Hindlimb muscle (tissue), 1 donor: ENCODE data around the gene ASB4. TPM values are rescaled to one million over a fixed set of nuclear protein-coding genes. Genes with fewer than 3 reads are reported as not detected.
"Not testable (repeated sequence)": the region's sequence is repeated elsewhere in the genome, so short reads cannot be mapped to it uniquely, and the experiment has no call there.

Experiments
- DNase-seq: peaks from one replicate; pipeline ENCODE4 v3.0.0-alpha.2; 2013
- polyA plus RNA-seq: library from polyadenylated mRNA; unstranded; fragments of 120-200 nt; gene quantifications from one replicate; pipeline ENCODE4 v1.2.1, GENCODE V29; 2013; ENCODE audit not compliant: insufficient read length

Gene ASB4
- polyA plus RNA-seq, 1 donor: 35.7 TPM

DNA sequence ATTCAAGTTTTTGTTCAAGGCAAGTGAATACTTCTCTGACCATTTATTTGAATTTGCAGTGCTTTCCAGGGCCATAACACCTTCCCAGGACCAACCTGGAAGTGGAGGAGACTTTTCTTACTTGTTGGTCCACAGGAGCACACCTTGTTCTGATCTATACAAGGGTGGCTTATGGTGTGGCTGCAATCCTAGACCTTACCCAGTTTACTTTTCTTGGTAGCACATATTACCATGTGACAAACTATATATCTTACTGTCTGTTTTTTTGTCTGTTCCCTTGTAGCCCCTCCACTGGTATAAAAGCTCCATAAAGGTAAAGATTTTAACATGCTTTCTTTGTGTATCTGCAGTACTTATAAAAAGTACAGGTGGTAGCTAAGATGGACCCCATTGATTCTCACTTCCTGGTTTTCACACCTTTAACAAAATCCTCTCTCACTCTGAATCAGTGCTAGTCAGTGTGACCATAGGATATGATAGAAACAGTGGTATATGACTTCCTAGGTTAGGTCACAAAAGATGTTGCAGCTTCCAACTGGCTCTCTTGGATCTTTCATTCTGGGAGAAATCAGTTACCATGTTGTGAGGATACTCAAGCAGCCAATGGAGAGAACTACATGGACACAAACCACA, 5.6 kb upstream of the ASB4 start:
- no peak for DNase-seq

- no peak for DNase-seq
Measured at GRCh38 chr7:95481271-95482165, 4.2 kb upstream of the ASB4 start.

- no peak for DNase-seq
Measured at GRCh38 chr7:95482424-95482823, 3.3 kb upstream of the ASB4 start.

DNA sequence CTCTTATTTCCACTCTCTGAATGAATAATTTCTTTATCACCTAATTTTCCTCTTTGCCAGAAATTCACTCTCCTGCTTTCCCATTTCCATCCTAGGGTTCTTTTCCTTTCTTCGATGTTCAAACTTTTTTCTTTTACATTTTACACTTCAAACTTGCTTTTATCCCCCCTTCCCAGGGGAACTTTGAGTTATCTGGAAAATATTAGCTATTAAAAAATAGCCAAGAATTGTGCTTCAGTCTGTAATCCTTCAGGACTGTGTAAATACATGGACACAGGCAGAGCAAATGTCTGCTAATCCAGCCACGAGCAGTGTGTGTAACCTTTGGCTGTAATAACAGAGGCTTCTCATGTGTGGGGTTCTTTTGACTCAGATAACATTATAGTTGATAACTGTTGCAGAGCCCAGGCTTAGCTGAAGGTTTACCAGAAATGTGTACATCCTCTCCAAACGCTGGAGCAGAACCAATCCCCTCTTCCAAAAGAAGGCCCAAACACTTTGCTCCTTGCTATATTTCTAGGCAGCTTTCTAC, 4.6 kb downstream of the ASB4 start:
- DNase-seq: no peak

GRCh38 chr7:95491201-95491600, 5.5 kb downstream of the ASB4 start:
- DNase-seq: no peak

- DNase-seq: no peak
Measured at GRCh38 chr7:95491634-95492314, 6.0 kb downstream of the ASB4 start.

- DNase-seq: no peak
Measured at GRCh38 chr7:95493247-95493646, 7.5 kb downstream of the ASB4 start.

- DNase-seq: no peak
Measured at GRCh38 chr7:95493844-95494243, 8.1 kb downstream of the ASB4 start.

DNA sequence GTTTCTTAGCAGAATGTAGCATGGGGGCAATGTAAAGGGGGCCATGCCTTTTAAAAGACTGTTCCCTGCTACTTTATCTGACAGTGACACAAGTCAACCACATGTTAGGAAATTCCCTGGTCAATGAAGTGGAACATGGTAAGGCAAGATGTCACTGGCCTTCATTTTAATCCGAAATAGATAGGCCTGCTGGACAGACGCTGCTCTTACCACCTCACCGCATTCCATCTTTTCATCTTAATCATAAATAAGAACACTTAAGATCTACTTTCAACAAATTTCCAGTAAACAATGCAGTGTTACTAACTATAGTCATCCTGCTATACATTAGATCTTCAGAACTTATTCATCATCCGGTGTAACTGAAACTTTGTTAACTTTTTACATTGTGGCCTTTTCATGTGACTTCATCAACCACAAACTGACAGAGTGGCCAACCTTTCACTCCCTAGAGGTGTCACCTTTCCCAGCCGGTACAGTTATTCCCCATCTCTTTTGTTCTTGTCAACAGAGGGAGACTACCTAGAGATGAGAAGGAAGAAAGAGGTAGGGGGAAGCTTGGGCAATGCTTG, 15.6 kb downstream of the ASB4 start:
- DNase-seq: no peak

GRCh38 chr7:95502403-95502802, 16.7 kb downstream of the ASB4 start:
- DNase-seq: no peak

GRCh38 chr7:95503271-95504131, 17.8 kb downstream of the ASB4 start:
- no peak for DNase-seq

- not testable (repeated sequence) for DNase-seq
Measured at GRCh38 chr7:95504132-95504588, 18.4 kb downstream of the ASB4 start.

DNA sequence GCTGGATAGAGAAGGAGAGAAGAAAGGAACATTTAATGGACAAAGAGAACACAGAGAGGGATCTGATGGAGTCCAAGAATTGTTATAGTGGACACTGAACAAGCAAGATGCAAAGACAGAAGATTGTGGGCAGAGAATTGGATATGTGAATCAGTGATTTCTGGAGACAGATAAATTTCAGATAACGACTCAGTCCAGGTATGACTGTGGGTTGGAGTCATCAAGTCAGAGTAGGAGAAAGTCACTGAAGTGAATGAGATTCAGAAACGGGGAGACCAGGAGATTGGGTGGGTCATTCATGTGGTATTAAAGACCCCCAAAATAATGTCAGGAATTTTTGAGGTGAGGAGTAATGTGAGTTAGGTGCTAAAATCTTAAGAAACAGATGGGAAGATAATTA, 23.0 kb downstream of the ASB4 start:
- no peak for DNase-seq

GRCh38 chr7:95509199-95509598, 23.5 kb downstream of the ASB4 start:
- no peak for DNase-seq

- DNase-seq: peak; percentile 69
Measured at GRCh38 chr7:95511716-95512260, 26.0 kb downstream of the ASB4 start.

DNA sequence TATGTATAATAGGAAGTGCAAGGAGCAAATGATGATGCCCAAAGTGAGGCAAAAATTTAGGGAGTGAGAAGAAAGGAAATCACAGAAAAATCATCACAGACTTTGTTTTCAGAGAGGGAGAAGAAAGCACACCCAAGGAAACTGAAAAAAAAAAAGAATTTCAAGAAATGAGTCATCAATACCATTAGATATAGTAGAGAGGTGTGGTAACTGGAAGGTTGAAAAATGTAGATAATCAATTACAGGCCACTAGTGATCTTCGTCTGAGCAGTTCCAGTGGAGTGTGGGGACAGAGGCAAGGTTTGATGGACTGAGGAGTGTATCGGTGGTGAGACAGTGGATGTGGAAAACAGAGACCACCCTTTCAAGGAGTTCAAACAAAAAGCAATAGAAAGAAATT, 31.7 kb downstream of the ASB4 start:
- DNase-seq: no peak

GRCh38 chr7:95517870-95518269, 32.1 kb downstream of the ASB4 start:
- DNase-seq: no peak

DNA sequence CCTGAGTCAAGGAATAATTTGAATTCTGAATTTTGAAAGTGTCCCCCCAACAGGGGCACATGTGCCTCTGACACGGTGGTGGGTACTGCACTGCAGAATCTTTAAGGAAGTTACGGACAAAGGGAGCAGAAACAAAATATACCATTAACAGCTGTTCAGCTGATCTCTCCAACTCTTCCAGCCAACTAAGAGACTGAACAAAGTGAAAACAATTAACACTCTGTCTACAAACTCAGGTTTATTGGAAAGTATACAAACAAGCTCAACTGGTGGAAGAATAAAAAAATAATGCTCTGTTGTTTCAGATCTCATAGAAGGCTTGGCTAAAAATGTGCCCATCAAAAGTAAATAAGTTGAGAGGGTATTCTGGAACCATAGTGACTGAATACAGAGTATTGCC, 34.4 kb downstream of the ASB4 start:
- no peak for DNase-seq

DNA sequence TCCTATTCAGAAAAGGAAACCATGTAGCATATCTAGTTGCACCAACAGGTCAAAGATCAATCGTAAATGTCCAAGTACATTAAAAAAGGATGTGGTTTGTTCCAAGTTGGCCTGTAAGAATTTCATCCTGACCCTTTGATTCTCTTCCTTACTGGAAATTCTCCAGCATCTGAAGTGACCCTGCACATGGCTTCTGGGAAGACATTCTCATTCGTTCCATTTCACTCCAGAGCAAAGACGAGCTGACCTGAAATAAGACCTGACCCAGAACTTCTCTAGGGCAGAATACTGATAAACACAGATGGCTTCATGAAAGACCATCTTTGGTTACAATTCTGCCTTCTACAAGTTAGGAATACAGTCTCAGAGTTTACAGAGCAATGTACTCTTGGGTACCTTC, 39.8 kb downstream of the ASB4 start:
- DNase-seq: no peak

DNA sequence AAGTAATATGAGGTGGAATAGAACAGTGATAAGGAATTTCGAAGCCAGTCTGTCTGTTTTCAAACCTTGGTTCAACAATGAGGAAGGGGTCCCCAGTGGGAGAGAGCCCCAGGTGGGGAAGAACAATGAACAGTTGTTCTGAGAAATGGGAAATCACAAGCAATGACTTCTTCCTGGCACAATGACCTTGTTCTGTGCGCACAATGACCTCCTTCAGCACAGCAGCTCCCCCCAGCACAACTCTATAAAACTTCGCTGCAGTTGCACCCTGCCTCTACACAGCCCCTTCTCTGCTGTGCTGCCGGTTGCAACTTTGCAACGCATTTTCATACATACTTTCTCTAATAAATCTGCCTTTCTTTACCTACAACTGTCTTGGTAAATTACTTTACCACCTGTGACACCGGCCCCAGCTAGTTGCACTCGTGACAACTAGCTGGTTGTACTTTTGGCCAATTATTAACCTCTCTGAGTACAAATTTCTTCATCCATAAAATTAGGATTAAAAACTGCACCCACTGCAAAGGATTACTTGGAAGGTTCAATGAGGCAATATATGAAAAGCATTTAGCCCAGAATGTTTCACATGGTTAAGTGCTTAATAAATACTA, 40.5 kb downstream of the ASB4 start:
- DNase-seq: no peak
